PFSK-1 (cell line): Measurements from ENCODE around the gene CARD10.

Experiments used
- FOXP2 ChIP-seq: optimal IDR thresholded peaks from 2 replicates; pipeline ENCODE3; 2011; ENCODE audit warnings: borderline replicate concordance, control low read depth, inconsistent platforms; ENCODE audit not compliant: insufficient read depth; ENCODE audit errors: extremely low read length, extremely low read depth
- POLR2AphosphoS5 ChIP-seq: IDR thresholded peaks from 2 replicates; pipeline ENCODE4 v1.6.1; 2012; ENCODE audit warnings: low read depth, mild to moderate bottlenecking, control low read depth, low read length, moderate library complexity
- REST ChIP-seq, 2 experiments: IDR thresholded peaks; 2 replicates each; pipeline versions ENCODE4 v1.6.1 to v1.8.0; 2011 to 2012; ENCODE audit warnings: low read depth in 2 of 2, low read length in 2 of 2, control low read depth in 1 of 2, inconsistent platforms in 1 of 2, mild to moderate bottlenecking in 1 of 2, moderate library complexity in 1 of 2; ENCODE audit not compliant: insufficient read depth in 1 of 2
- SIN3A ChIP-seq: IDR thresholded peaks from 2 replicates; pipeline ENCODE4 v1.6.1; 2012; ENCODE audit warnings: mild to moderate bottlenecking, low read length, moderate library complexity, borderline replicate concordance; ENCODE audit not compliant: insufficient read depth
- TAF1 ChIP-seq: IDR thresholded peaks from 2 replicates; pipeline ENCODE4 v1.6.1; 2012; ENCODE audit warnings: low read length, control low read depth, borderline replicate concordance; ENCODE audit not compliant: insufficient read depth

The CARD10 gene

GRCh38 chr22:37546437-37547250 is 27.4 kb upstream of the CARD10 start:
- no peak for TF ChIP-seq REST (IDR thresholded peaks at IDR 0.05; ENCODE audit: insufficient read depth in 1 of 2, low read depth in 2 of 2, low read length in 2 of 2)
- TF ChIP-seq POLR2AphosphoS5 = no peak; the same call in 1 of the 2 replicates
- TF ChIP-seq TAF1 = no peak
- no peak for TF ChIP-seq SIN3A
- TF ChIP-seq FOXP2 = peak; percentile 95

GRCh38 chr22:37545703-37546436 is 26.7 kb upstream of the CARD10 start:
- TF ChIP-seq POLR2AphosphoS5 (peak; percentile 47), FOXP2 (no peak), TAF1 (no peak)

DNA sequence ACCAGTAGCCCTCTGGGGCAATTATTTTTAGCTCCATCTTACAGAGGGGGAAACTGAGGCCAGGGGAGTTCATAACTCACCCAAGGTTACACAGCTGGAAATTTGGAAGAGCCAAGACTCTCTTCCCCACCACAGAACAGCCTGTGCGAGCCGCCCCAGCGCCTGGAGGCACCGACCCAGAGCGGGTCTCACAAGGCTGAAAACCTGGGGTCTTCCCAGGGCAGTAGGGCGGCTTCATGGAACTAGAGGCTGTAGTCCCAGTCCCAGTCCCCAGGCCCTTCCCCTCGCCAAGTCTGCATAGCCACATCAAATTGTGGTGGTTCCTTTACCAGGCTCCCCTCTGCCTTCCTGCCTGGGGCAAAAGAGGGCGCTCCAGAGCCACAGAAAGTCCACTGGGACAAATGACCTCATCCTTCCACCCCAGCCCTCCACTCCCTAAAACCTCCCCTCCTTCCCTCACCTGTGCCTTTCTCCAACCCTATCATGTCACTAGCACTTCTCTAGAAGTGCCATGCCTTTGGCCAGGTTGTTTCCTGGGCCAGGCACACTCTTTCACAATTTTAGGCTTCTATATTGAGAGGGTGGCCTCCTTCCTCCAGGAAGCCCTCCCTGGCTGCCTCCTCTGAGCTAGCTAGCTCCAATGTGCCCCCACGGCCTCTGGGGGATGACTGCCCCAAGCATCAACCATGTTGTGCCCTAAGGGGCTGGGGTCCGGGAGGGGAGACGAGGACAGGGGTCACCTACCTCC is 25.9 kb upstream of the CARD10 start:
- TF ChIP-seq REST (IDR thresholded peaks at IDR 0.05; ENCODE audit: insufficient read depth in 1 of 2, low read depth in 2 of 2, low read length in 2 of 2) (no peak), TAF1 (no peak), FOXP2 (no peak), POLR2AphosphoS5 (no peak)

DNA sequence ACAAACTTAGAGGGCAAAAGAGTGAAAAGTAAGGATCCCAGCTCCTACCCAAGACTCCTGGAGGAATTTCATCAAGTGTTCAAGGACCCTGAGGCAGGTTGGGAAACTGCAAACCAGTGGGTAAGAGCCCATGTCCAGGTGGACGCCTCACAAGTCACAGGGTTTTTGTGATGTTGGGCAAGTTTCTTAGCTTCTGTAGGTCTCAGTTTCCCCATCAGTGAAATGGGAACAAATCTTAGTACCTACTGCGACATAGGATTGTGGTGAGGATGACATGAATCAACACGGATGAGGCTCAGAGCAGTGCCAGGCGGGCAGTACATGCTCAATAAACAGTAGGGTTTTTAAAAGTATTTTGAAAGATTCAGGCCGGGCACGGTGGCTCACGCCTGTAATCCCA is 23.7 kb upstream of the CARD10 start:
- TF ChIP-seq REST (IDR thresholded peaks at IDR 0.05; ENCODE audit: insufficient read depth in 1 of 2, low read depth in 2 of 2, low read length in 2 of 2) (no peak), POLR2AphosphoS5 (no peak), SIN3A (no peak), FOXP2 (no peak), TAF1 (no peak)
